Measurements from ENCODE around the gene NCOA7.

The NCOA7 gene

DNA sequence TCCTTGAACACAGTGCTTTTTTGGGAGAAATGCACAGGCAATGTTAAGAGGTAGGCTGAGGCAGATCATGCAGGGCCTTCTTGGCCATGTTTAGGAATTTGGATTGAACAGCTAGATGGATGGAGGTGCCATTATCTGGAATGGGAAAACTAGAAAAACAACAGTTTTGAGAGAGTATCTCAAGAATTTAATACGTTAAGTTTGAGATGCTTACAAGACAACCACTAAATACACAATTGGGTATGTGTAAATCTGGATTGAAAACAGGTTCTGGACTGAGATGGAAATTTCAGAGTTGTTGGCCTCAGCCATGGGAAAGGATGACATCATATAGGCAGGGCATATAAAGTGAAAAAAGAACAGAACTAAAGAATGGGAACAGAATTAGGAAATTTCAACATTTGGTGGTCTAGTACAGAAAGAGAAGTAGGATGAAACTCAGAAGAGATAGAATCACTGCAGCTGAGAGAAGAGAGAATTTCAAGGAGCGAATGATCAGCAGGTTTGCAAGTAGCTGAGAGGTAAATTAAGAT lies 37.1 kb downstream of the NCOA7 start:
- peak overlapping the region; percentile 3 for H3K4me3 Mint-ChIP-seq
- H3K4me1 Mint-ChIP-seq (ENCODE audit: low read depth) = peaks cover 58% of the 10 kb centered on the region
- peaks cover 13% of the 10 kb centered on the region for H3K36me3 Mint-ChIP-seq
- H3K27ac Mint-ChIP-seq = no peak overlapping the region
- H3K9me3 Mint-ChIP-seq (ENCODE audit: low read depth) = no peaks in the 10 kb centered on the region
- H3K27me3 Mint-ChIP-seq = no peaks in the 10 kb centered on the region

DNA sequence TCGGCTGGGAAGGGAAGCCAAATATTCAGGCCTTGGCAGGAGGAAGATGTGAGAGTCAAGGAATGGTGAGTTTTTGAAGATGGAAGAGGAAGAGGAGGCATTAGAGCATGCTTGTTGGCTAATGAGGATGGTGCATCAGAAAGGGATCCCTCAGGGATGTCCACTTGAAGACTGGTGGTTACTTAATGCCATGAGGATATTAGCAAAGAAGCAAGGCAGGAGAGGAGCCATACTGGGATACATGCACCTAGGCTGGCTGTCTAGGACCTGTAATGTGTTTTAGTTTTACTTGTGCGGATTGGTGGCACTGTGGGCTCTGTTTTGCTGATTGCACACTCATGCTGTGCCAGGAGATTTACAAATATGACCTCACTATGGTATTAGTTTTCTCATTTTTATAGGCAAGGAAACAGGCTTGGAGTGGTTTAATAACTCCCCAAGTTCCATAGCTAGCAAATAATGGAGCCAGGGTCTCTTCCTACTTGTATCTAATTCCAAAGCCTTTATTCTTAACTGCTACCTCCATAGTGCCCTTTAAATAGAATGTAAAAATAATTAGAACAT lies 37.8 kb downstream of the NCOA7 start:
- H3K9me3 Mint-ChIP-seq (ENCODE audit: low read depth) = no peaks in the 10 kb centered on the region
- H3K4me3 Mint-ChIP-seq = no peak overlapping the region
- H3K27me3 Mint-ChIP-seq = no peaks in the 10 kb centered on the region
- H3K27ac Mint-ChIP-seq = peak overlapping the region; percentile 0
- peaks cover 13% of the 10 kb centered on the region for H3K36me3 Mint-ChIP-seq
- peaks cover 65% of the 10 kb centered on the region for H3K4me1 Mint-ChIP-seq (ENCODE audit: low read depth)

DNA sequence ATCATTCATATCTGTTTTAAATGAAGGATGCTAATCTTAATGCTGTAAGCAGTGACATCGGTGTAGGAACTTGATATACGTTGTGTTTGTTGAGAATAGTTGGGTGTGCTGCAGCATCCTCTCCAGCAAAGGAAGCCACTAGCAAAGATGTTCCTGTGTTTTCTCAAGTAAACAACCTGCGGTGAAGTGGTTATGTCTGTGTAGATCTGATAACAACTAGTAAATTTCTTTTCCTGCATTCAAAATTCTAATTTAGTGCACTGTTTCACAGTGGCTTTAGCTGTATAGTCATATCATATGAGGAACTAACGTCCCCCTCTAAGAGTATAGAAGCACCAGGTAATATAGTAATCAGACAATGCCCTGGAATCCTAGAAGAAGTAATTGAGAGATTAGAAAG lies 38.7 kb downstream of the NCOA7 start:
- peaks cover 13% of the 10 kb centered on the region for H3K36me3 Mint-ChIP-seq
- no peak overlapping the region for H3K27ac Mint-ChIP-seq
- no peaks in the 10 kb centered on the region for H3K9me3 Mint-ChIP-seq (ENCODE audit: low read depth)
- peaks cover 71% of the 10 kb centered on the region for H3K4me1 Mint-ChIP-seq (ENCODE audit: low read depth)
- no peak overlapping the region for H3K4me3 Mint-ChIP-seq
- H3K27me3 Mint-ChIP-seq = no peaks in the 10 kb centered on the region

DNA sequence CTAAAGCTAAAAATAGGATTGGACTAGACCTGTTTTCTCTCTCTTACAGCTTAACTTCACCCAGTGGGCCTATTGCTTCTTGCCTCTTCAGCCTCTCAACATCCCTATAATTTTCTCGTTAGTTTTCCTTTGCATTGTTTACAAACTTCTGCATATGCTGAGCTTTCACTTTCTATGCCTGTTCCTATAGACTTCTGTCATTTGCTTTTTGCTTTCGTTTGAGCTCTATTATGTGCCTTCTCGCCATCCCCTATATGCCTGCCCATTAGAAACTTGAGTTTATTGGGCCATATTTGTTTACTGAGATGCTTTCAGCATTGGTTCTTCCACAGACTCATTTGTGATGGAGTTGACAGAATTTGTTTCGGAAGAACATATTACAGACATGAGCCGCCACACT lies 40.9 kb downstream of the NCOA7 start:
- Mint-ChIP-seq H3K27ac (peak overlapping the region; percentile 0), H3K4me3 (peak overlapping the region; percentile 47), H3K36me3 (peaks cover 8% of the 10 kb centered on the region), H3K27me3 (no peaks in the 10 kb centered on the region), H3K4me1 (ENCODE audit: low read depth) (peaks cover 71% of the 10 kb centered on the region), H3K9me3 (ENCODE audit: low read depth) (no peaks in the 10 kb centered on the region)

DNA sequence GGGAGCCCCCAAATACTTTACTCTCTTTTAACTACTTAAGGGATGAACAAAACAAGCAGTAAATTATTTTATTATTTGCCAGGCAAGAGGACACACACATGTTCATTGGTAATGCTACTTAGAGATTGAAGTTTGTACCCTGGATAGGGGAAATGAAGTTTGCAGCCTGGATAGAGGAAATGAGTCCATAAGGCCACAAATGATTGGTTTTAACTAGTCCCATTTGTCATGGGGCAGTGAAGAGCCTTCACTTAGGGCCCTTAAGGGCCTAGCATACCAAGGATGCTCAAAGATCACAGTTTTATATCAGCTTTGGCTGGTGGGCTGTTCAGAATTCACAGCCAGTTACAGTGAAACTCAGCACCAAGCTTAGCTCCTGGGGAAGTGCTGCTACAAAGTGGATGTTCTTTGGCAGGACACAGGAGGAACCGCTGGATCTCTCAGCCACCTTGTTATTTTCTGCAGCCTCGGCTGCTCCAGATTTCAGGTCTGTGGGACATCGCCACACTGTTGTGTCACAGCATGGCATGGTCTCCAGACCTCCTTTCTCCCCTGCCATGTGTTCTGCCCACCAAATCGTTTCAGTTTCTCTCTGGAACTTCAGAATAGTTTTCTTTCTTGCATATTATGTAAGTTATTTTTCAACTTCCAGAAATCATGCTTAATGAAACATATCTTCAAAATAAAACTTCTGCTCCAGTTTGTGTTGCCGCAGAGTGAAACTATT lies 41.8 kb downstream of the NCOA7 start:
- Mint-ChIP-seq H3K27me3 (no peaks in the 10 kb centered on the region), H3K4me3 (no peak overlapping the region), H3K9me3 (ENCODE audit: low read depth) (no peaks in the 10 kb centered on the region), H3K36me3 (peaks cover 7% of the 10 kb centered on the region), H3K4me1 (ENCODE audit: low read depth) (peaks cover 66% of the 10 kb centered on the region), H3K27ac (no peak overlapping the region)

DNA sequence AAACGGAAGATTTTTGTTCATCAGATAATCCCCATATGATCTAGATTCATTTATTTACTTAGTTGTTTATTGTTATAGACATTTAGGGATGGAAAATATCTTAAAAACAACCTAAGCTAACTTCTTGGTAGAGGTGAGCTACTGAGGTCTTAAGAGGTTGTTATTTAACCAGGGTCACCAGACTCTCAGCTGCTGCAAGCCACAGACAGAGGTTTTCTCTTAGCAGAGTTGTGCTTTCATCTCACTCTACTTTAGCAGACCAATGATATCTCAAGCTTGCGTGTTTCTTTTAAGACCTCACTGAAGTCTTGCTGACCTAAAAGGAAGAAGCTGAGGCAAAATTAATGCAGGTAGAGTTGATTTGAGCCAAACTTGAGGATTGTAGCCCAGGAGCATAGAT lies 43.6 kb downstream of the NCOA7 start:
- no peaks in the 10 kb centered on the region for H3K27me3 Mint-ChIP-seq
- peaks cover 52% of the 10 kb centered on the region for H3K4me1 Mint-ChIP-seq (ENCODE audit: low read depth)
- peaks cover 13% of the 10 kb centered on the region for H3K36me3 Mint-ChIP-seq
- no peak overlapping the region for H3K27ac Mint-ChIP-seq
- no peaks in the 10 kb centered on the region for H3K9me3 Mint-ChIP-seq (ENCODE audit: low read depth)
- H3K4me3 Mint-ChIP-seq = no peak overlapping the region

DNA sequence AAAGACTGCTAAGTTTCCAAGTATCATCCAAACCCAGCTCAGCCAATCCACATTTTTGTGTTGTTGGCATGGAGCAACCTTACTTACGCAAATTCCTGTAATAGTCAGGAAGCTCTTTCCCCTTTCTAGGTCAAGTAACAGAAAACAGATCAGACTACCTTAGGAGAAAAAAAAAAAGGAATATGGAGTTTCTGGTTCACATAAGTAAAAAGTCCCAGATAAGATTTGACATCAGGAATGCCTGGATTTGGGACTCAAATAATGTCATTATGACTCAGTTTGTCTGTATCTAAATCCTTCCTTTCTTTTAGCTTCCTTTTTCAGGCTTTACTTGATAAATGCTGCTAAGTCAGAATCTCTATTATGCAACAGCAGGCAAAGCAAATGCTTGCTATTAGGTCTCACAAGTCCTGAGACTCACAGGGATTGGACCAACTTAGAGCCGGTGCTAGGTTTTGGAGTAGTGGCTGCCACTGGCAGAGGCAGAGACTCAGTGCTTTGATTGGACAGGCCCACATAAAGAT lies 44.5 kb downstream of the NCOA7 start:
- Mint-ChIP-seq H3K4me1 (ENCODE audit: low read depth) (peaks cover 43% of the 10 kb centered on the region), H3K36me3 (peaks cover 13% of the 10 kb centered on the region), H3K27me3 (no peaks in the 10 kb centered on the region), H3K4me3 (no peak overlapping the region), H3K27ac (no peak overlapping the region), H3K9me3 (ENCODE audit: low read depth) (no peaks in the 10 kb centered on the region)

DNA sequence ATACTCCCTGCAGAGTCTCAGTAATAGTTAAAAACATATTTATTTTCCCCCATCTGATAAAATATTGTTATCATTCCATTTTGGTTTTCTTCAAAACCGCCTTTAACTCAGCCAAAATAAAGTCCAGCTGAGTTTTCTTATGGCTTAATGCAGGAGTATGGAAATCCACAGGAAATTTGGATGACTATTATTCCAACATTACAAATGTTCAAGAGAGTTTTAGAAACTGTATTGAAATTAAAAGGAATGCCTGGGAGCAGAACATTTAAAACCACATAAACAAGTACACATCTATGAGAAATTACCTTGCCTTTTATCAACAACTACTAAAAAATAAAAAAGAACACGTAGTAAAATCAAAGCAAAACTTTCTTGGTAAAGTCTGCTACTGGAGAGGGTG lies 45.7 kb downstream of the NCOA7 start:
- peaks cover 34% of the 10 kb centered on the region for H3K4me1 Mint-ChIP-seq (ENCODE audit: low read depth)
- H3K27me3 Mint-ChIP-seq = no peaks in the 10 kb centered on the region
- H3K36me3 Mint-ChIP-seq = peaks cover 8% of the 10 kb centered on the region
- no peak overlapping the region for H3K4me3 Mint-ChIP-seq
- no peaks in the 10 kb centered on the region for H3K9me3 Mint-ChIP-seq (ENCODE audit: low read depth)
- H3K27ac Mint-ChIP-seq = no peak overlapping the region

DNA sequence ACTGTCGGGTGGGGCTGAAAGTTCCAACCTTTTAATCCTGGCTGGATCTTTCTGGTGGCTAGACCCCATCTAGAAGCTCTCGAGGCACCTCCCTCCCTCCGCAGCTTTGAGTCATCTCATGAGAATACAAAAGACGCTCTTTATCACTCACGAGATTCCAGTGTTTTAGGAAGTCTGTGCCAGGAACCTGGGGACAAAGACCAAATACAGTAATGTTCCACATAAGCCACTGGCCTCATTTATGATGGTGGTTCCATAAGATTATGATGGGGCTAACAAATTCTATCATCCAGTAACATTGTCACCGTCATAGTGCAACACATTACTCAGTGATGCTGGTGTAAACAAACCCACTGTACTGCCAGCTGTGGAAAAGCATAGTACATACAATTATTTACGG lies 48.7 kb downstream of the NCOA7 start:
- Mint-ChIP-seq H3K9me3 (ENCODE audit: low read depth) (no peaks in the 10 kb centered on the region), H3K4me1 (ENCODE audit: low read depth) (peaks cover 8% of the 10 kb centered on the region), H3K27ac (no peak overlapping the region), H3K27me3 (no peaks in the 10 kb centered on the region), H3K36me3 (peaks cover 8% of the 10 kb centered on the region), H3K4me3 (no peak overlapping the region)

DNA sequence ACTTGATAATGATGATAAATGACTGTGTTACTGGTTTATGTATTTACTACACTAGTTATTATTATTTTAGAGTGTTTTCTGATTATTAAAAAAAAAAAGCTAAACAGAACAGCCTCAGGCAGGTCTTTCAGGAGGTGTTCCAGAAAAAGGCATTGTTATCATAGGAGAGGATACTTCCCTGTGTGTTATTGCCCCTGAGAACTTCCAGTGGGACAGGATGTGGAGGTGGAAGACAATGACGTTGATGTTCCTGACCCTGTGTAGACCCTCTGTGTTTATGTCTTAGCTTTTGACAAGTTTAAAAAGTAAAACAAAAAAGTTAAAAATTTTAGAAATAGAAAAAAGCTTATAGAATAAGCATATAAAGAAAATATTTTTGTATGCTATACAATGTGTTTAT lies 49.1 kb downstream of the NCOA7 start:
- Mint-ChIP-seq H3K36me3 (peaks cover 8% of the 10 kb centered on the region), H3K4me1 (ENCODE audit: low read depth) (peaks cover 4% of the 10 kb centered on the region), H3K9me3 (ENCODE audit: low read depth) (no peaks in the 10 kb centered on the region), H3K4me3 (no peak overlapping the region), H3K27me3 (no peaks in the 10 kb centered on the region), H3K27ac (no peak overlapping the region)

DNA sequence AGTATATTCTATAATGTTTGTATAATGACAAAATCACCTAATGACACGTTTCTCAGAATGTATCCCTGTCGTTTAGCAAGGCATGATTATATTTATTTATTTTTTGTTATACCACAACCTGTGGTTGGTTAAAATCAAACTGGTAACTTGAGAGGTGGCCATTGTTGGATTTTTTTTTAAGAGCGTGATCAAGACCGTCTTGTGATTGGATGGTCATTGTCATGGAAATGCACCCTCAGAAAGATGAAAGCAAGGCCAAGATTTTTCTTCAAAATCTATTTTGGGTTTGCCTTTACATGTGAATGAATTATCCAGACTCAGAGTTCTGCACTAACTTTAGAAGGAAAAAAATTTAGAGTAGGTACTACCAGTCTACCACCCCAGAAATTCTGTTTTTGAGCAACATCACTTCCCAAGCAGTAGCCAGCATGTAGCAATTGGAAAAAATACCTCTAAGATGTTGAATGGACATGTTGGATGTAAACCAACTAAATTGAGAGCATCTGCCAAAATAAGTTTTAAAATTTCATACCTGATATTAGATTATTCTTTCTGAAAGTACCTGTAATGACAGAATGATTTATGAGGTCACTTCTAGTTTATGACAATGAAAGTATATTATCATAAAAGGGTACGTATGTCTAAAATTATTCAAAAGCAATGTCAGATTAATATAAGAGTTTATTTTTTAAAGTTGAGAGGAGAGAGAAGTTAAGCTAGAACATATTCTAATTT lies 50.8 kb downstream of the NCOA7 start:
- H3K27me3 Mint-ChIP-seq = no peaks in the 10 kb centered on the region
- H3K4me1 Mint-ChIP-seq (ENCODE audit: low read depth) = no peaks in the 10 kb centered on the region
- H3K27ac Mint-ChIP-seq = no peak overlapping the region
- H3K36me3 Mint-ChIP-seq = peaks cover 8% of the 10 kb centered on the region
- H3K4me3 Mint-ChIP-seq = no peak overlapping the region
- no peaks in the 10 kb centered on the region for H3K9me3 Mint-ChIP-seq (ENCODE audit: low read depth)

DNA sequence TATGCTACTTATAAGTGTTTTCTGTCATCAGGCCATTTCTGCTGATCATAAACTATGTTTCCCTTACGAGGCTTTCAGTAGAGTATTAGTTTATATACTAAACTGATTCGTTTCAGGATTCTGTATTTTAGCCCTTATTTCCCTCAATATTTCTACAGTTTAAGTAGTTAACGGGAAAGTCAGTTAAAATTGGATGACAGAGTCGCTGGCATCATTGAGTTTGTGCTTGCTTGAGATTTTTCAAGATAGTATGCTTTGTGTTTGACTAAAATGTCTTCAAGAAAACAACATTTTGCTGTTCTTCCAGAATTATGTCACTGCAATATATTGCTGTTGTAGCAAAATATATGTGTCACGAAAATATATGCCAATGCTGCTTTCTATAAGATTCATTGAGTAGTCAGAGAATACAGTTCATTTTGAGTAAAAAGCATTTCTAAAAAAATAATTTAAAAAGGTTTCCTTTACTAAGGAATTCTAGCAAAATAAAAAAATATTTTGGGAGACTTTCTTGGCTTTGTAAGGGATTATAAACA lies 51.4 kb downstream of the NCOA7 start:
- no peaks in the 10 kb centered on the region for H3K9me3 Mint-ChIP-seq (ENCODE audit: low read depth)
- no peak overlapping the region for H3K27ac Mint-ChIP-seq
- no peaks in the 10 kb centered on the region for H3K4me1 Mint-ChIP-seq (ENCODE audit: low read depth)
- no peak overlapping the region for H3K4me3 Mint-ChIP-seq
- peaks cover 8% of the 10 kb centered on the region for H3K36me3 Mint-ChIP-seq
- H3K27me3 Mint-ChIP-seq = no peaks in the 10 kb centered on the region

DNA sequence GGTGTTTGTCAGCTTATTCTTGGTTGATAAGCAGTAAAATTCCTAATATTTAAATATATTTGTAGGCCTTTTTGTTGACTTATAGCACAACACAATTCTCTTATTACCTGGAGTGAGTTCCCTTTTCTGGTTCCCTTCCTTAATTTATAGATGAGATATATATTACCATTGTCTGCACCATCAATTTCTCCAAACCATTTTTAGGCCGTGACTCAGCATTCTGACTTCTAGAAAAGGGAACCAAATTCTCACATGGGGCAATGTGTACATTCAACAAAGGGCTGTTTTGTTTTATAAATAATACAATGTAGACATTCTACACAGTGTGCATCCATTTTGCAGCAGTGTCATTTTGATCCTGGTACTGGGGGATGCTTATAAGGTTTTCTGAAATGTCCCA lies 52.8 kb downstream of the NCOA7 start:
- no peaks in the 10 kb centered on the region for H3K9me3 Mint-ChIP-seq (ENCODE audit: low read depth)
- no peaks in the 10 kb centered on the region for H3K4me1 Mint-ChIP-seq (ENCODE audit: low read depth)
- H3K27ac Mint-ChIP-seq = no peak overlapping the region
- peaks cover 3% of the 10 kb centered on the region for H3K36me3 Mint-ChIP-seq
- no peak overlapping the region for H3K4me3 Mint-ChIP-seq
- H3K27me3 Mint-ChIP-seq = no peaks in the 10 kb centered on the region

DNA sequence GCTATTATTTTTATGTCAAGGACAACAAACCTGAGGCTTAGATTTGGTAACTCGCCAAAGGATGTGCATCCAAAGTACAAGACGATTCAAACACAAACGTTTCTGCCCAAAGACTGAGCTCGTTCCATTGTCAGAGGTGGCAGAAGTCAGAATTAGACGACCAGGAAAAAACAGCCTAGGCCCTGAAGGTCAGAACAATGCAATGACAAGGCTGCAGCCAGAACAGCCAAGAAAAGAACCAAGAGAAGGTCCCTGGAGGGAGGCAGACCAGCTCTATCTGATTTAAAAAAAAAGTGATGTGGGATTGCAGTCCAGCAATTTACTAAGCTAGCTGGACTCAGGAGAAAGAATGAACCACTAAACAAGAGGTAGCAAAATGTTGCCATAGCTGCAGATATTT lies 54.2 kb downstream of the NCOA7 start:
- Mint-ChIP-seq H3K4me3 (no peak overlapping the region), H3K27ac (no peak overlapping the region), H3K9me3 (ENCODE audit: low read depth) (no peaks in the 10 kb centered on the region)

More for the DNA sequence above, 54.2 kb downstream of the NCOA7 start:
- no peaks in the 10 kb centered on the region for H3K4me1 Mint-ChIP-seq (ENCODE audit: low read depth)
- H3K27me3 Mint-ChIP-seq = no peaks in the 10 kb centered on the region
- H3K36me3 Mint-ChIP-seq = peaks cover 3% of the 10 kb centered on the region
